Adrenal gland (tissue), 5 donors: Measurements from ENCODE around the gene RPP25.

Source experiments
- POLR2A ChIP-seq, 2 donors: fragments of 450-650 bp; IDR thresholded peaks; one replicate each; pipeline ENCODE4 v1.6.1; 2017; ENCODE audit warnings: antibody characterized with exemption in 2 of 2, mild to moderate bottlenecking in 2 of 2, moderate library complexity in 1 of 2
- TF ChIP-seq, protein P1 (sequence below), 6 experiments: fragments of 450-650 bp in 4 of 6; fragments of 200-600 bp in 2 of 6; sonication (generic) in 1 of 6; IDR thresholded peaks; 1 replicate in 5 of 6; 2 replicates in 1 of 6; pipeline versions ENCODE4 v1.5.1 to v1.8.0; 2016 to 2021; ENCODE audit warnings: antibody characterized with exemption in 6 of 6, mild to moderate bottlenecking in 2 of 6, moderate library complexity in 1 of 6
- donor health status: DM: no; HTN: no; CAD: no.

DNA sequence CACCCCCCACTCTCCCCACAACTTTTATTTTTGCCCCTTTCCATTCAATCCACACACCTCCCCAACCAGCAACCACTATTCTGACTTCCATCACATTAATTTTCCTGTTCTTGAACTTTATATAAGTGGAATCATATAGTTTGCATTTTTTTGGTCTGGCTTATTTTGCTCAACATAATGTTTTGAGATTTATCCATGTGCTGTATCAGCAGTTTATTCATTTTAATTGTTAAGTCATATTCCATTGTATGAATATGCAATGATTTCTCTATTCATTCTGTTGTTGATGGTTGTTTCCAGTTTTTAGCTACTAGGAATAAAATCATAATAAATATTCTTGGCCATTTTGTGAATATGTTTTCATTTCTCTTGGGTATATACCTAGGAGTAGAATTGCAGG is 33.0 kb upstream of the RPP25 start:
- TF ChIP-seq POLR2A (IDR thresholded peaks at IDR 0.05), result no peak
- TF ChIP-seq, protein P1, sequence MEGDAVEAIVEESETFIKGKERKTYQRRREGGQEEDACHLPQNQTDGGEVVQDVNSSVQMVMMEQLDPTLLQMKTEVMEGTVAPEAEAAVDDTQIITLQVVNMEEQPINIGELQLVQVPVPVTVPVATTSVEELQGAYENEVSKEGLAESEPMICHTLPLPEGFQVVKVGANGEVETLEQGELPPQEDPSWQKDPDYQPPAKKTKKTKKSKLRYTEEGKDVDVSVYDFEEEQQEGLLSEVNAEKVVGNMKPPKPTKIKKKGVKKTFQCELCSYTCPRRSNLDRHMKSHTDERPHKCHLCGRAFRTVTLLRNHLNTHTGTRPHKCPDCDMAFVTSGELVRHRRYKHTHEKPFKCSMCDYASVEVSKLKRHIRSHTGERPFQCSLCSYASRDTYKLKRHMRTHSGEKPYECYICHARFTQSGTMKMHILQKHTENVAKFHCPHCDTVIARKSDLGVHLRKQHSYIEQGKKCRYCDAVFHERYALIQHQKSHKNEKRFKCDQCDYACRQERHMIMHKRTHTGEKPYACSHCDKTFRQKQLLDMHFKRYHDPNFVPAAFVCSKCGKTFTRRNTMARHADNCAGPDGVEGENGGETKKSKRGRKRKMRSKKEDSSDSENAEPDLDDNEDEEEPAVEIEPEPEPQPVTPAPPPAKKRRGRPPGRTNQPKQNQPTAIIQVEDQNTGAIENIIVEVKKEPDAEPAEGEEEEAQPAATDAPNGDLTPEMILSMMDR (IDR thresholded peaks at IDR 0.05), result no peak
